ENCODE results near the gene KIF25.

KIF25 gene

DNA sequence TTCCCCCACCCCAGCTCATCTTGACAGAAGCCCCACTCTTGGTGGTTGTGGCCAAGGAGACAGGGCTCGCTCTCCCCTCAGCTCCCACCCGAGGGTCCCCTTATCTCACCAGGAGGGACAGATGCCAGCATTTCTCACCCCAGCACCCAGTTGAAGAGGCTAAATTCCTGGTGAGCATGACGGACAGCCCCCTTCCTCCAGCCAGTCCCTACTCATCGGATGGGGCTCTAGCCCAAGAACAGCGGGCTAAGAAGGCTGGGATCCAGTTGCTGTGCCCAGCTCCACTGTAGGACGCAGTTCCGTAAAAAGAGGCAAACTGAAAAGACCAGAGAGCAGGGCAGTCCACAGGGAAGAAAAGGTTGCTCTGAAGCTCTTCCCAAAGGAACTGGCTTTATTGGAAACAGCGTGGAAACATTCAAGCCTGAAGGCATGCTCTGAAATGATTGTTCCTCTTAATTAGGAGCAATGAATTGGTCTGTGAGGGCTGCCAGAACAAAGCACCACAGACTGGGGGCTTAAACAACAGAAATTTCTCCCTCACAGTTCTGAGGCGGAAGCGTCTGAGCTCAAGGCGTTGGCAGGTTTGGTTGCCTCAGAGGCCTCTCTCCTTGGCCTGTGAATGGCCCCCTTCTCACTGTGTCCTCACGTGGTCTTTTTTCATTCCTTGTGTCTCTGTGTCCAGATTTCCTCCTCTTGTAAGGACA is 17.9 kb upstream of the KIF25 start:
- TF ChIP-seq, protein P1, sequence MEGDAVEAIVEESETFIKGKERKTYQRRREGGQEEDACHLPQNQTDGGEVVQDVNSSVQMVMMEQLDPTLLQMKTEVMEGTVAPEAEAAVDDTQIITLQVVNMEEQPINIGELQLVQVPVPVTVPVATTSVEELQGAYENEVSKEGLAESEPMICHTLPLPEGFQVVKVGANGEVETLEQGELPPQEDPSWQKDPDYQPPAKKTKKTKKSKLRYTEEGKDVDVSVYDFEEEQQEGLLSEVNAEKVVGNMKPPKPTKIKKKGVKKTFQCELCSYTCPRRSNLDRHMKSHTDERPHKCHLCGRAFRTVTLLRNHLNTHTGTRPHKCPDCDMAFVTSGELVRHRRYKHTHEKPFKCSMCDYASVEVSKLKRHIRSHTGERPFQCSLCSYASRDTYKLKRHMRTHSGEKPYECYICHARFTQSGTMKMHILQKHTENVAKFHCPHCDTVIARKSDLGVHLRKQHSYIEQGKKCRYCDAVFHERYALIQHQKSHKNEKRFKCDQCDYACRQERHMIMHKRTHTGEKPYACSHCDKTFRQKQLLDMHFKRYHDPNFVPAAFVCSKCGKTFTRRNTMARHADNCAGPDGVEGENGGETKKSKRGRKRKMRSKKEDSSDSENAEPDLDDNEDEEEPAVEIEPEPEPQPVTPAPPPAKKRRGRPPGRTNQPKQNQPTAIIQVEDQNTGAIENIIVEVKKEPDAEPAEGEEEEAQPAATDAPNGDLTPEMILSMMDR (IDR thresholded peaks at IDR 0.05; ENCODE audit: low read depth, low read length, missing control alignments), result no peak
- no peak for DNase-seq (ENCODE audit: extremely low read depth, low read depth)
- H3K4me3 ChIP-seq (replicated peaks; ENCODE audit: low read depth, low read length), result no peak overlapping the region

DNA sequence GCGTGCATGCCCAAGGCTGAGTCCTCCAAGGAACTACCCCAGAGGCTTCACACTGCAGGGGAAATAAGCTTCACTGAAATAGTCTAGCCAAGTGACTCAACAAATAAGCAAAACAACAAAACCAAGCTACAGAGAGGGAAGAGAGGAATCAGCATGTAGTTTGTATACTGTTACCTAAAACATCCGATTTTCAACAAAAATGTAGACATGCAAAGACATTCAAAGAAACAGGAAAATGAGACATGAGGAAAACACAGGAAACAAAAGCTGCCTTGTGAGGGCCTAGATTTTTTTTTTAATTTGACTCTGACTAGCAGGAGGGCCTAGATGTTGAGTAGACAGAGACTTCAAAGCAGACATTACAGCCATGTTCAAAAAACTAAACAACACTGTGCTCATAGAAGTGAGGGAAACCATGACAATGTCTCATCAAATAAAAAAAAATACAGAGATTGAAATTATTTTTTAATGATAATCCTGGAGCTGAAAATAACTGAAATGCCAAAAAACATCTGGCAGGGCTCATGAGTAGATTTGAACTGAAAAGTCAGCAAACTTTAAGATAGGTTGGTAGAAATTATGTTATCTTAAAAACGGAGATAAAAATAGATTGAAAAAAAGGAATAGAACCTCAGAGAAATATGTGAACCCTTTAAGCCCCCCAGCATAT is 16.4 kb upstream of the KIF25 start:
- TF ChIP-seq, protein P1 (IDR thresholded peaks at IDR 0.05; ENCODE audit: low read depth, low read length, missing control alignments), result no peak
- DNase-seq (ENCODE audit: extremely low read depth, low read depth), result no peak
- H3K4me3 ChIP-seq (replicated peaks; ENCODE audit: low read depth, low read length), result no peak overlapping the region

DNA sequence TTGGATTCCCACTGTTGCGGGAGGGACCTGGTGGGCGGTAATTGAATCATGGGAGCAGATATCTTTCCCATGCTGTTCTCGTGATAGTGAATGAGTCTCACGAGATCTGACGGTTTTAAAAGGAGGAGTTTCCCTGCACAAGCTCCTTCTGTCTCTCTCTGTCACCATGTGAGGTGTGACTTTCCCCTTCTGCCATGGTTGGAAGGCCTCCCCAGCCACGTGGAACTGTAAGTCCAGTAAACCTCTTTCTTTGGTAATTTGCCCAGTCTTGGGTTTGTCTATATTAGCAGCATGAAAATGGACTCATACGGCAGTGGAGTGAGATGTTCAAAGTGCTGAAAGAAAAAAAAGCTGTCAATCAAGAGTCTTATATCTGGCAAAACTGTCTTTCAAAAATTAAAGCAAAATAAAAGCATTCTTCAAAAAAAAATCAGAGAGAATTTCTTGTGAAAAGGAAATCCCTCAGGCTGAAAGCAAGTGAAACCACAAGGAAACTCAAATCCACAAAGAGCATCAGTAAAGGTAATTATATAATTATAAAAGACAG is 15.5 kb upstream of the KIF25 start:
- H3K4me3 ChIP-seq (replicated peaks; ENCODE audit: low read depth, low read length), result no peak overlapping the region
- no peak for DNase-seq (ENCODE audit: extremely low read depth, low read depth)
- TF ChIP-seq, protein P1 (IDR thresholded peaks at IDR 0.05; ENCODE audit: low read depth, low read length, missing control alignments), result no peak

DNA sequence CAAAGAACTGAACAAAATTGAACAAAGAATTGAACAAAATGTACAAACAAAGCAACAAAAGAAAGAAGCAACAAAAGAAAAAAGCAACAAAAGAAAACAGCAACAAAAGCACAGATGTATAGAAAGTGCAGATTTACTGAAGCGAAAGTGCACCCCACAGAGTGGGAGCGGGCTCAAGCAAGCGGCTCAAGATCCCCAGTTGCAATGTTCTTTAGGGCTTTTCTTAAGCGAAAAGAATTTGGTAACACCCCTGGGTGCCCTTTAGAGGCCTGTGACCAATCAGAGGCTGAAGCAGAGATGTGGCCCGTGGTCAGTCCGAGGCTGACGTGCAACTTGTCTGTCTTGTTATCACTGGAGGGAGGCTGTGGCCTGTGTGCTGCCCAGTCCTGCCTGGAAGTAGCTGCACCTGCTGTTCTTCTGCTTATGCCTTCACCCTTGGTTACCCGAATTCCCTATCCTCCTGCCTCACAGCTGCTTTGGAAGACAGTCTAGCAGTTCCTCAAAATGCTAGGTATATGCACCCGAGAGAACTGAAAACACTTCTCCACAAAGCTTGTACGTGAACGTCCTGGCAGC is 13.2 kb upstream of the KIF25 start:
- no peak overlapping the region for H3K4me3 ChIP-seq (replicated peaks; ENCODE audit: low read depth, low read length)
- DNase-seq (ENCODE audit: extremely low read depth, low read depth), result no peak
- TF ChIP-seq, protein P1 (IDR thresholded peaks at IDR 0.05; ENCODE audit: low read depth, low read length, missing control alignments), result no peak

DNA sequence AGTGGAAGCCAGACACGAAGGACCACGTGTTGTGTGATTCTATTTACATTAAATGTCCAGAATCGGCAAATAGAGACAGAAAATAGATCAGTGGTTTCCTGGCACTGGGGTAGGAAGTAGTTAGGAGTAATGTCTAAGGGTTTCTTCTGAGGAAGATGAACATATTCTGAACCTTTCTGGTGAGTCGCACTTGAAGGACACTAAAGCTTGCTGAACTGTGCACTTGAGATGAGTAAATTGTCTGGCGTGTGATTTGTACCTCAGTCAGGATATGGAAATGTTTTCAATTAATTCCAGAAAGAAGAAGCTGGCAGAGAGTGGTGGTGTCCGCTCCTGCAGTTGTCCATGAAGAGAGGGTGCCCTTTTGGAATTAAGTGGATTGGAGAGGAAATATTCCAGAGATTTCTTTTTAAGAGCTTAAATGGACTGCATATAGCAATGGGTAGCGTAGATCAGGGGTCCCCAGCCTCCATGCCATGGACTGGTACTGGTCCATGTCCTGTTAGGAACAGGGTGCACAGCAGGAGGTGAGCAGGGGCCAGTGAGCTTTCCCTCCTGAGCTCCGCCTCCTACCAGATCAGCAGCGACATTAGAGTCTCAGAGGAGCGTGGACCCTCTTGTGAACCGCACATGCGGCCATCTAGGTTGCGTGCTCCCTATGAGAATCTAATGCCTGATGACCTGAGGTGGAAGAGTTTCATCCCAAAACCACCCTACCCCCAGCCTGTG is 12.4 kb upstream of the KIF25 start:
- DNase-seq (ENCODE audit: extremely low read depth, low read depth), result no peak
- TF ChIP-seq, protein P1 (IDR thresholded peaks at IDR 0.05; ENCODE audit: low read depth, low read length, missing control alignments), result no peak
- H3K4me3 ChIP-seq (replicated peaks; ENCODE audit: low read depth, low read length), result no peak overlapping the region

DNA sequence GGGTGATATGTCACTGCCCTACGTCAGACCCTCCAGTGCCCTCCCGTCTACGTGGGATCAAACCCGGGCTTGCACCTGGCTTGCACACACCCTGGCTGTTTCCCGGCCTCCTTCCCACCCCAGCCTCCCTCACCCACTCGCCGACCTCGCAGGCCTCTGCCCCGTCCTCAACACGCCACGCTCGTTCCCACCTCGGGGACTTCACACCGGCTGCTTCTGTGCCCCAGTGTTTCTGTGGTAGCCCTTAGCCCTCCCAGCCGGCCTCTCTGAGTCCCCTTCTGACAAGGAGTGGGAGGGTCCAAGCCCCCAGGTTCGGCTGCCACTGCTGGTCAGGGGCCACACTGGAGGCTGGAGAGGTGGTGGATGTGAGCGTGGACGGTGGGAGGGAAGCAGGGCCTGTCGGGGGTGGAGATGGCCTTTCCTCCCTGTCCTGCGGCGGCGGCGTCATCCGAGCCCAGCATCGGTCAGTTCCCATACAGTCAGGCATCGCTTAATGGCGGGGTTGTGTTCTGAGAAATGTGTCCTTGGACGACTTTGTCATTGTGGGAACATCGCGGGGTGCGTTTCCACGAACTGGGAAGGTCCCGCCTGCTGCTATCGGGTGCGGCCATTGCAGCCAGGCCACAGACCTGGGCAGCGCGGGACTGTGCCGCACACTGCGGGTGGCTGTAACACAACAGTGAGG is 11.4 kb upstream of the KIF25 start:
- TF ChIP-seq, protein P1 (IDR thresholded peaks at IDR 0.05; ENCODE audit: low read depth, low read length, missing control alignments), result no peak
- H3K4me3 ChIP-seq (replicated peaks; ENCODE audit: low read depth, low read length), result no peak overlapping the region
- DNase-seq (ENCODE audit: extremely low read depth, low read depth), result no peak
